Sigmoid colon (tissue), 4 donors: ENCODE data around the gene FBXW8.

ENCODE experiments used
- EP300 ChIP-seq, 4 donors: sonication (generic); formaldehyde crosslinking; IDR thresholded peaks; one replicate each; pipeline ENCODE4 v1.6.1; 2017; ENCODE audit warnings: antibody characterized with exemption in 4 of 4
- POLR2A ChIP-seq, 2 donors: fragments of 450-650 bp; IDR thresholded peaks; one replicate each; pipeline ENCODE4 v1.6.1; 2016; ENCODE audit warnings: antibody characterized with exemption in 2 of 2, mild to moderate bottlenecking in 2 of 2, moderate library complexity in 2 of 2
- POLR2AphosphoS5 ChIP-seq, 4 donors: sonication (generic); formaldehyde crosslinking; IDR thresholded peaks; one replicate each; pipeline ENCODE4 v1.6.1; 2017; ENCODE audit warnings: antibody characterized with exemption in 4 of 4

DNA sequence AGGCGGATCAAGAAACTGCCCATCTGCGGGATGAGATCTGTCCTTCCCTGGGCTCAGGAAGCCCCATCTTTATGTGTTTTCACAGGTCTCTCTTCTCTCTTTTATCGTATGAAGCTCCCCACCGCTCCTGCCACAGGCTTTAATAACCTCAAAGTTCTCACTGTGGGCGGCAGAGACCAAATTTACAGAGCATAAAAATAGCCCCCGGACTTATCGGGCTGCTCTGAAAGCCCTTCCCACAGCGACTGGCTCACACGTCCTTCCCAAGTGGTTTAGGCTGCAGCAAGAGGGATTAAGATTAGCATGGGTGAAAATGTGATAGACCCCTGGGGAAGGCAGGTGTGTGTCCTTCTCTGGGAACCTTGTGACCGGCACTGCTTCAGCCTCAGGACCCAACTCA is 140.6 kb downstream of the FBXW8 start:
- TF ChIP-seq POLR2AphosphoS5 (IDR thresholded peaks at IDR 0.05) (no peak), POLR2A (IDR thresholded peaks at IDR 0.05) (no peak), EP300 (IDR thresholded peaks at IDR 0.05) (no peak)
